ENCODE results near the gene LSAMP.

DNA sequence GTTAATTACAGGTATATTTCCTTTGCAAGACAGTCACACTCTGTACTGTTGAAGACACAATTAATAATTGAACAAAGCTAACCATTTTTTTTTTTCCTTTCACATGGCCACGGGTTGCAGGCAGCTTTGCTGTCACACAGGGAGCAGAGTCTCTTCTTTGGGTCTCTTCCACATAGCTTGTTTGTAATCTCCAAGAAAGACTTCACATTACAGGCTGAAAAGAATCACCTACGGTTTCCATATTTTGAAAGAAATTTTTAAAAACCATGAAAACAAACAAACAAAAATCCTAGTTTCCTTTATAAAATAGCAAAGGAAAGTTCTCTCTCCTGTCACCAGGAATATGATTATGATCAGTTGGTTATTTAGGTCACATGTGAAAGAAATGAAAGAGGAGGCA lies 429.4 kb downstream of the LSAMP start:
- TF ChIP-seq GLIS1 (tag by site-specific recombination; IDR thresholded peaks at IDR 0.05), result no peak
- TF ChIP-seq ZNF707 (tag by site-specific recombination; IDR thresholded peaks at IDR 0.05), result no peak
- no peak for TF ChIP-seq CTCF (tag by site-specific recombination; IDR thresholded peaks at IDR 0.05)
- TF ChIP-seq ZNF629 (tag by site-specific recombination; IDR thresholded peaks at IDR 0.05), result no peak
- TF ChIP-seq ATF2 (tag by site-specific recombination; IDR thresholded peaks at IDR 0.05; ENCODE audit: low read depth), result no peak
- no peak for TF ChIP-seq ZNF664 (tag by site-specific recombination; IDR thresholded peaks at IDR 0.05)
- TF ChIP-seq ZSCAN30 (tag by site-specific recombination; IDR thresholded peaks at IDR 0.05), result no peak
- no peak for TF ChIP-seq ZNF558 (tag by site-specific recombination; IDR thresholded peaks at IDR 0.05)
